Muscle layer of colon (tissue), 2 donors: ENCODE measurements around the gene LSM6.

Source experiments
- H3K27ac ChIP-seq: one replicate; pipeline ENCODE4 v1.7.0; 2013; ENCODE audit warnings: low read depth, mild to moderate bottlenecking, low read length, moderate library complexity
- H3K27me3 ChIP-seq, 2 donors: one replicate each; pipeline ENCODE4 v1.7.0; 2013; ENCODE audit warnings: low read length in 2 of 2, mild to moderate bottlenecking in 2 of 2; ENCODE audit not compliant: insufficient read depth in 2 of 2, control insufficient read depth in 1 of 2
- H3K36me3 ChIP-seq: one replicate; pipeline ENCODE4 v1.7.0; 2013; ENCODE audit warnings: mild to moderate bottlenecking, low read length; ENCODE audit not compliant: insufficient read depth
- H3K4me1 ChIP-seq: one replicate; pipeline ENCODE4 v1.7.0; 2013; ENCODE audit warnings: mild to moderate bottlenecking, low read length; ENCODE audit not compliant: insufficient read depth
- H3K4me3 ChIP-seq, 2 donors: one replicate each; pipeline ENCODE4 v1.7.0; 2013; ENCODE audit warnings: low read length in 2 of 2, low read depth in 1 of 2, mild to moderate bottlenecking in 1 of 2, moderate library complexity in 1 of 2
- H3K9ac ChIP-seq: one replicate; pipeline ENCODE4 v1.7.0; 2013; ENCODE audit warnings: low read length
- H3K9me3 ChIP-seq: one replicate; pipeline ENCODE4 v1.7.0; 2013; ENCODE audit warnings: mild to moderate bottlenecking, low read length
- donor health status: abdominal sarcoma.
- donor health status: Adenocarcinoma of cecum.

Gene LSM6

DNA sequence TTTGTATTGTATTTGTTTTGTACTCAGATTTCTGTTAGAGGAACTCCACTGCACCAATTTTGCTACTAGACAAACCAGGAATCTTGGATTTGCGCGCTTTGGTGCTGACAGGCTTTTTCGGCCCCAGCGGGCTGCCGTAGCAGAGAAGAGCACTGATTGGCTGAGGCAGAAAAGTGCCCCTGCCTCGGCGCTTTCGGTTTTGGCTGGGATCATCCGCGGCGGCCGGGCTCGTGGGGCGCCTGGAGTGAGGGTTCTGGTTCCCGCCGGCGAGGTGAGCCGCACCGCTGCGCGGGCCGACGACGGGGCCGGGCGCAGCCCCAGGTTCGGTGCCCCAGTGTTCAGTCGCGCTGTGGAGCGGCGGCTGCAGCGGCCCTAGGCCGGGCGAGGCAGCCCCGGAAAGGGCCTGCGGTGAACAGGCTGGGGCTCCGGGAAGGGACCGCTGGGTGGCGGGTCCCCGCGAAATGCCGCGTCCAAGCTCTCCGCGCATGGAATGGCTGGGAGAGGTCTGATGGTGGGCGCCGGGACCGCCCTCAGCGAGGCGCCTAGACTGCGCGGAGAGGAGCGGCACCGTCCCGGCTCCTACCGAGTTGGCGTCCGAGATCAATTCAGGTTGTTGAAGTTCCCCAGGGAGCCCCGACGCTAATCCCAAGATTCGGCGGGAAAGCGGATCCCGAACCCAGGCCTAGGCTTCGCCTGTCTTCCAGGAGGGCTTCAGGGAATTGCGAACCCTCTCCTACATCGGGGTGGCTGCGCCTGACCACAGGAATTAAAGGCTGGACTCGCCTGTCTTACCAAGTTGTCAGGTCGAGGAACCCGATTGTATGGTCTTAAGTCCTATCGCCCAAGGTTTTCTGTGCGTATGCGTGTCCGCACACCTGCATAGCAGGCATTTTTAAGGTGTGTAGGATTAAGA, at the start of gene LSM6:
LSM6 (plus strand) TSS at position 178 of the 913 bp plus-strand sequence. CDS start 7,204 bp downstream, outside the sequence.
- Histone ChIP-seq H3K9me3 (no peaks in the 10 kb centered on the region), H3K27ac (peak within 1 kb of the TSS; percentile 87), H3K9ac (peak within 1 kb of the TSS; percentile 87), H3K36me3 (no peaks in the 10 kb centered on the region), H3K27me3 (no peaks in the 10 kb centered on the region), H3K4me1 (peaks cover 25% of the 10 kb centered on the region), H3K4me3 (peak within 1 kb of the TSS; percentile 83 to 85)

DNA sequence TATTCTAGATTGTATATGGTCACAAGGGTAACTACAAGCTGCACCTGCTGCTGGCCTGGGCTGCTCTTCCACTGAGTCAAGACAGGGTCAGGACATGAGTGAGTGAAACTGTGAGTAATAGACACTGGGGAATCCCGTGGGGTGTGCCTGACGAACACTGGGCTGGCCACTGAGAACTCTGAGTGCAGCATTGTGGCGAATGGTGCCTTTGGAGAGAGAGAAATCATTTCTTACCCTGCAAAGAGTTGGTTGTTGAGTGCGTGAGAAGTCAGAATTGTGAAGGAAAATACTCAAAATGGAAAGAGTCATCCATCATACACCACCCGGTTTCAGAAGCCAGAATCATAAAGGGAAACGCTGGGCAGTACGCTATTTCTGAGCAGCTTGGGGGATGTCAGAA, 43.1 kb upstream of the LSM6 start:
- H3K9ac ChIP-seq, result no peak overlapping the region
- H3K27me3 ChIP-seq, result no peaks in the 10 kb centered on the region
- H3K36me3 ChIP-seq, result no peaks in the 10 kb centered on the region
- no peaks in the 10 kb centered on the region for H3K4me1 ChIP-seq
- H3K9me3 ChIP-seq, result no peaks in the 10 kb centered on the region
- no peak overlapping the region for H3K27ac ChIP-seq
- H3K4me3 ChIP-seq, result no peak overlapping the region

DNA sequence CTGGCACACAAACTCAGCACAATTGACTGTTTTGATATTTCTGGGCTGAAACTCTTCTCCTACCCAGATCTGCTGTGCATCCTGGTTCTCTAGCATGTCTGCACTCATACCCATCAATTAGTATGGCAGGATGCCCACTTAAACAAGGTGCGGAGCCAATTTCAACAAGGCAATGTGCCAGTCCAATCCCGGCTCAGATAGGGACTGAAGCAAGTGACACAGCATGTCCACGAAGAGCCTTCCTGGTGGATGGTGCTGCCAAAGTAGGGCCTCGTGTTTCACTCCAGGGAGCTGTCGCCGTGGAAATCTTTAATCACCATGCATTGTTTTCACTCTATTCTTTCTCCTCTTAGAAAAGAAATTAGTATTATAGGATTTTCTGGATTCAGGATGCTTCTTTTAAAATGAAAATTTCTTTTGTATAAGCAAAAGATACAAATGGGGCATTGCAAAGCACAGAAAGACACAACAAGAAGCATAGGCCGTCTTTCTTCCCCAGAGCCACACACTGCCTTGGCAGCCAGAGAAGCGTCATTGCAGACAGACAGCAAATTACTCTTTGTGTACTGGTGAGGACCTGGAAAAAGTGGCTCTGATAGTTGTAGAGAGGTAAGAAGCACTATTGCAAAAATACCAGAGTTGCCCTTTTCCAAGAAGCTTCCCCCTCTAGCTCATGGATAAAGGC, 40.6 kb upstream of the LSM6 start:
- no peak overlapping the region for H3K4me3 ChIP-seq
- H3K27me3 ChIP-seq, result no peaks in the 10 kb centered on the region
- no peaks in the 10 kb centered on the region for H3K9me3 ChIP-seq
- no peak overlapping the region for H3K9ac ChIP-seq
- H3K4me1 ChIP-seq, result no peaks in the 10 kb centered on the region
- H3K27ac ChIP-seq, result no peak overlapping the region
- no peaks in the 10 kb centered on the region for H3K36me3 ChIP-seq

DNA sequence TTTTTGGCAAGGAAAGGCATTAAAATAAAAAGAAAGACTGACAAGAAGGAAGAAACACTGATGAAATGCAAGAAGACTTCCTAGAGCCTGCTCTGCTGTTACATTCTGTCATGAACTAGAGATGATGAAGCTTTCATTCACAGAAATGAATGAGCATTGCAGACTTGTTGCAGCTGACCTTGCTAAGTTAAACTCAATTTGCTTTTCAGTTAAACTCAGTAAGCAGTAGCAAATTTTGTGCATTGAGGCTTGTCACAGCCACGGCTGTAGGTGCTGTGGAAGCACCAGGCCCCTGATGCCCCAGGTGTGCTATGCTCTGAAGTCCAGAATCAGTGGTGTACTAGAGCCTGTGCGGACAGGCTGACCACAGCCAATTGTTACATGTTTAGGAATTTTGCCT, 39.6 kb upstream of the LSM6 start:
- Histone ChIP-seq H3K36me3 (no peaks in the 10 kb centered on the region), H3K9ac (no peak overlapping the region), H3K4me1 (no peaks in the 10 kb centered on the region), H3K27me3 (no peaks in the 10 kb centered on the region), H3K9me3 (no peaks in the 10 kb centered on the region), H3K27ac (no peak overlapping the region), H3K4me3 (no peak overlapping the region)

DNA sequence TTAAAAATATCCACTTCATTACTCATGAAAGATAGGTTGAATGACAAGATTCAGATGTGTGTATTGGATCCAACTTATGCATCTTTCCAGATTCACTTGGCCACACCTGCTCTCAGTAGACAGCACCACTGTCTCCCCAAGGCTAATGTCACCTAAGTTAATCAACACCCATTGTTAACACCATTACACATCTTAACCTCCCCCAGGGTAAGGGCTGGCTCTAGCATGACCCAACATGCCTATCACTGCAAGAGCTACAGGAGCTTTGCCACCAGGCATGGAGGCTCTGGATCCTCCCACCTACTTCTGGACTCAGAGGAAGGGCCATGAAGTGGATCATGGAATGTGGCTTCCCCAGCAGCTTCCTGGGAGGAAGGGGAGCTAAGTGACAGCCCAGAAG, 32.8 kb upstream of the LSM6 start:
- Histone ChIP-seq H3K36me3 (no peaks in the 10 kb centered on the region), H3K27me3 (no peaks in the 10 kb centered on the region), H3K4me3 (no peak overlapping the region)

DNA sequence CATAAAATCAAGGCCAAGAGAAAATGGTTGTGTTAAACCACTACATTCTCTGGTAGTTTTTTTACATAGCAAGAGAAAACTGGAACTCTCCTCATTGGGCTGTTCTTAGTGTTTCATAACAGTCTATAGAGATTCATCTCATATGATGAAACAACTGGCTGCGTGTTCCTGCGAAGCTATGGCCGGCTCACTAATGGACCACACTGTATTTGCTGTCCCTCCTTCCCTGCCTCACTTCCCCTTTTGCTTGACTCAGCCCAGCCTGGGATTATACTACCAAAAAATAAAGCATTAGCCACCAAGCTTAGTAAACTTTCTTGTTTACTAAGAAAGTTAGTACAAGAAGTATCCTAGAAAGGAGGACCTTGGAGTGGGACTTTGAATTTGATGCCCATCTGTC, 31.6 kb upstream of the LSM6 start:
- no peaks in the 10 kb centered on the region for H3K27me3 ChIP-seq
- no peaks in the 10 kb centered on the region for H3K9me3 ChIP-seq
- no peak overlapping the region for H3K4me3 ChIP-seq
- no peaks in the 10 kb centered on the region for H3K36me3 ChIP-seq
- H3K27ac ChIP-seq, result no peak overlapping the region
- no peaks in the 10 kb centered on the region for H3K4me1 ChIP-seq
- H3K9ac ChIP-seq, result no peak overlapping the region

More for the DNA sequence above, 32.8 kb upstream of the LSM6 start:
- Histone ChIP-seq H3K9ac (no peak overlapping the region), H3K4me1 (no peaks in the 10 kb centered on the region), H3K9me3 (no peaks in the 10 kb centered on the region), H3K27ac (no peak overlapping the region)

DNA sequence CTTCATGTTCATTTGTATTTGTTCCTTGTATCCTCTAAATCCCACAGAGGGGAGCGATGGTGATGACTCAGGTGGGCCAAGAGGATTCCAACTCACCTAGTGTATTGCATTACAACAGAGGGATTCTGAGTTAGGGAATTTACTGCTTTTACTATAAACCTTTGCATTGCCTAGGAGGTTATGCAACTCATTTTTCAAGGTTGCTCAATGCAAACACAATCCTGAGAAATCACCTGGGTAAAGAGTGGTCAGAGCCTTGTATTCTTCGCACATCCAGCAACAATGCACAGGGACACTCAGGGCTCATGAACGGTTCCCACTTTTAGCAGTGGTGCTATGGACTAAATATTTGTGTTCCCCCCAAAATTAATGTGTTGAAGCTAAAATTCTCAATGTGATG, 28.6 kb upstream of the LSM6 start:
- Histone ChIP-seq H3K36me3 (no peaks in the 10 kb centered on the region), H3K27ac (no peak overlapping the region), H3K9me3 (no peaks in the 10 kb centered on the region), H3K4me1 (no peaks in the 10 kb centered on the region), H3K27me3 (no peaks in the 10 kb centered on the region), H3K9ac (no peak overlapping the region), H3K4me3 (no peak overlapping the region)

DNA sequence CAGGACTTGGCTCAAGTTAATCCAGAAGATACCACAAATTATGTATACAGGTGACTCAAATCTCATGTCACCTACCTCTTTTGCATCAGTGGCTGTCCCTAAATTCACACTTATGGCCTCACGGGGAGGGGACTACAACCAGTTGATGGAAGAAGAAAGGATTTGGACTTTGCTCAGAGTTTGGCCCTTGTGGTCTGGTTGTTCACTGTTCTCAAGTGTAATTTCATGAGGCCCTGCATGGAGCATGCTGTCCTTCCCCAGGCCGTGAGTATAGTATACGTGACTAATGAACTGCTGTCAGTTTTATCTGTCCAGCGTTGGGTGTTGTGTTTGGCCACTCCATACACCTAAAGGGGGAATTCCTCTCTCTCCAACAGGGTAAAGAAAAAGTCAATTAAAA, 27.5 kb upstream of the LSM6 start:
- Histone ChIP-seq H3K4me1 (no peaks in the 10 kb centered on the region), H3K36me3 (no peaks in the 10 kb centered on the region), H3K27me3 (no peaks in the 10 kb centered on the region), H3K9ac (no peak overlapping the region), H3K27ac (no peak overlapping the region), H3K9me3 (no peaks in the 10 kb centered on the region), H3K4me3 (no peak overlapping the region)

DNA sequence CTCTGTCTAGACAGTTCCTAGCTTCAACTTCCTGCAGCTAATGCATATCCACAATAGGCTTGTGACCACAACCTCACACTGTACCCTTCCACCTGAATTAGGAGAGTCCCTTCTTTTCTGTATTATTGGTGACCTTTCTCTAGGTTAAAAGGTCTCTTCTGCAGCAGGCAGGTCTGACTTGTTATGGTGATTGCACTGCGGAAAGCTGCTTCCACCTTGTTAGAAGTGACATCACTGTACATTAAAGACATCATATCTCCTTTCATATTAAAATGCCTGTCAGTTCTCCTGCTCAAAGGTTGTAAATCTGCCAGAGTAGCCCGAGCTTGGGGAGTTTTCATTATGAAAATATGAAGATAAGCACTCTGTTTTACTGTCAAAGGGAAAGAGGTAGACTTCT, 21.5 kb upstream of the LSM6 start:
- Histone ChIP-seq H3K27me3 (no peaks in the 10 kb centered on the region), H3K9ac (no peak overlapping the region), H3K4me1 (no peaks in the 10 kb centered on the region), H3K36me3 (no peaks in the 10 kb centered on the region), H3K27ac (no peak overlapping the region), H3K4me3 (no peak overlapping the region), H3K9me3 (no peaks in the 10 kb centered on the region)

DNA sequence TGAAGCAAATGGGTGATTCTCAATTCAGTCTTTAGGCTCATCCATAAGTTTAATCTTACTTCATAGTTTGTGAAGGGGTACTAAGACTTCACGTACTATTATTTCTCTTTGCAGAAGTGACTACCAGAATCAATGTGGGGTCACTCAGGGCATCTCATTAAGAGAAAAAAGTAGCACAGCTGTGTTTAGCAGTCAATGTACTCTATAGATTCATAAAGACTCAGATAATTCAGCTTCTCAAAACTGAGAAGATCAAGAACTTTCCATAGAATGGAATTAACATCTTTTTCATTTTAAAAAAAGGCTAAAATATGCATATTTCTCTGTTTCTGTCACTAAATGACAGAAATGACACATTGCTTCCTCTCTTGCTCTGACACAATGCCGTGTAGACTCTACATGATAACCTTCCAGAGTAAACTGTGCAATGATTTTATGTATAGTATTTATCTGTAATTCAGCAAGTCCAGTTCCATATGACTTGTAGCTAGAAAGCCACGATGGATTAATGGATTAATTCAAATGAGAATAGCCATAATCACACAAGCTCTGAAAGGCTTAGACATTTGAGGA, 20.3 kb upstream of the LSM6 start:
- Histone ChIP-seq H3K4me3 (no peak overlapping the region), H3K9ac (no peak overlapping the region), H3K27me3 (no peaks in the 10 kb centered on the region), H3K36me3 (no peaks in the 10 kb centered on the region), H3K4me1 (no peaks in the 10 kb centered on the region), H3K27ac (no peak overlapping the region), H3K9me3 (no peaks in the 10 kb centered on the region)

DNA sequence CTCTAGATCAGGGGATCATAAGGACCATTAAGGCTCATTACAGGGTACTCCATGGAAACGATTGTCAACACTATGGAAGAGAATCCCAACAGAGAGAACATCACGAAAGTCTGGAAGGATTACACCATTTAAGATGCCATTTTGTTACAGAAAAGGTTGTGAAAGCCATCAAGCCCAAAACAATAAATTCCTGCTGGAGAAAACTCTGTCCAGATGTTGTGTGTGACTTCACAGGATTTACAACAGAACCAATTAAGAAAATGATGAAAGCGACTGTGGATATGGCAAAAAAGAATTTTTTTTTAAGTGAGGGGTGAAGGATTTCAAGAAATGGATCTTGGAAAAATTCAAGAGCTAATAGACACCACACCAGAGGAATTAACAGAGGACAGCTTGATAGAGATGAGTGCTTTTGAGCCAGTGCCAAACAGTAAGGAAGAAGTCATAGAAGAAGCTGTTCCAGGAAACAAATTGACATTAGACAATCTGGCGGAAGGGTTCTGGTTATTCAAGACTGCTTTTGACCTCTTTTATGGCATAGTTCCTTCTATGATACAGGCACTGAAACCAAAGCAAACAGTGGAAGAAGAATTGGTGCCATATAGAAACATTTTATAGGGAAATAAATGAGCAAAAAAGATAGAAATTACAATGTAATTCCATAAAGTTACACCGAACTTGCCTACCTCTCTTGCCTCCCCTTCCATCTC, 17.3 kb upstream of the LSM6 start:
- Histone ChIP-seq H3K27ac (no peak overlapping the region), H3K4me3 (no peak overlapping the region), H3K9ac (no peak overlapping the region), H3K36me3 (no peaks in the 10 kb centered on the region), H3K9me3 (peaks cover 3% of the 10 kb centered on the region), H3K27me3 (no peaks in the 10 kb centered on the region), H3K4me1 (no peaks in the 10 kb centered on the region)
